Central memory CD8-positive, alpha-beta T cell (primary cell): ENCODE data around the gene RIN3.
A peak's percentile ranks its signal among the peaks of the same experiment; 100 is the strongest.
"Not testable (repeated sequence)": the region's sequence is repeated elsewhere in the genome, so short reads cannot be mapped to it uniquely, and the experiment has no call there.

Experiments
- ATAC-seq: fragments of 150-1000 bp; cut with Tn5 transposase; replicated peaks from 2 replicates; pipeline ENCODE4 v1.10.0; 2022; ENCODE audit warnings: mild to moderate bottlenecking, moderate FRiP score, moderate number of reproducible peaks; ENCODE audit not compliant: poor library complexity, severe bottlenecking; ENCODE audit errors: extremely low read depth
- DNase-seq, 2 donors: peaks; one replicate each; pipeline ENCODE4 v3.0.0; 2021; ENCODE audit warnings: low spot score in 2 of 2
- H3K27ac Mint-ChIP-seq: one replicate; pipeline ENCODE4 v1.8.0; 2022; ENCODE audit warnings: low read depth, mild to moderate bottlenecking, moderate library complexity, mixed read lengths
- H3K27me3 Mint-ChIP-seq: one replicate; pipeline ENCODE4 v1.8.0; 2022; ENCODE audit warnings: mixed read lengths
- H3K36me3 Mint-ChIP-seq: one replicate; pipeline ENCODE4 v1.8.0; 2022; ENCODE audit warnings: mild to moderate bottlenecking, moderate library complexity, mixed read lengths; ENCODE audit not compliant: insufficient read depth
- H3K4me1 Mint-ChIP-seq: one replicate; pipeline ENCODE4 v1.8.0; 2022; ENCODE audit warnings: mixed read lengths
- H3K4me3 Mint-ChIP-seq: one replicate; pipeline ENCODE4 v1.8.0; 2022; ENCODE audit warnings: mild to moderate bottlenecking, moderate library complexity, mixed read lengths
- H3K9me3 Mint-ChIP-seq: one replicate; pipeline ENCODE4 v1.8.0; 2022; ENCODE audit warnings: mixed read lengths

The RIN3 gene

DNA sequence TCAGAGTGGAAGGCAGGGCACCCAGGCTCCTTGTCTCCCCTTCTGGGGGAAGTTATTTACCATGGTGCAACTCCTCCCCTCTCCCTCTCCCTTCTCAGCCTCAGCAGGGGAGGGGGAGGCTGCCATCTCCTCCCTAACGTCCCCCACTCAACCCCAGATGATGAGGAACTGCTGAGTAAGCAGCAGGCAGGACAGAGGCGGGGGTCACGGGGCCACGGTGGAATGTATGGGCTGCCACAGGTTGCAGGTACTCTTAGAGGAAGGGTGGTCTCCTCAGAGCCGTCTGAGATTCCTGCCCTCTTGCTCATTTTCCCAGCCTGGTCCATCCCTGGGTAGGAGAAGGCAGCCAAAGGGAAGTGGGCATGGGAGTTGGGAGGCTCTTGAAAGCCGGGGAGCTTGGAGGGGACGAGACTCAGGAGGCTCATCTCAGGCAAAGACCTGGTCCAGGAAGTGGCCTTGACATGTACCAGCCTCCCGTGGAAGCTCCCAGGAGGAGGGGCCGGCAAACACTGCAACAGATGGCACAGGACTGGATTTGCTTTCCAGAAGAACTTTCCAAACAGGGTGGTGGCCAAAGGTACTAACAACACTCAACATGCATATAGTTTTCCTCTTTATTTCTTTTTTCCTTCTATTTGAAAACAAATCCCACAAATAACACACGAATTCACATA lies 19.0 kb downstream of the RIN3 start:
- H3K4me1 Mint-ChIP-seq, result peaks cover 72% of the 10 kb centered on the region
- ATAC-seq, result no peak
- no peak for DNase-seq
- H3K36me3 Mint-ChIP-seq, result peaks cover 11% of the 10 kb centered on the region
- H3K4me3 Mint-ChIP-seq, result peak overlapping the region; percentile 78
- H3K9me3 Mint-ChIP-seq, result no peaks in the 10 kb centered on the region
- no peaks in the 10 kb centered on the region for H3K27me3 Mint-ChIP-seq
- peak overlapping the region; percentile 98 for H3K27ac Mint-ChIP-seq

DNA sequence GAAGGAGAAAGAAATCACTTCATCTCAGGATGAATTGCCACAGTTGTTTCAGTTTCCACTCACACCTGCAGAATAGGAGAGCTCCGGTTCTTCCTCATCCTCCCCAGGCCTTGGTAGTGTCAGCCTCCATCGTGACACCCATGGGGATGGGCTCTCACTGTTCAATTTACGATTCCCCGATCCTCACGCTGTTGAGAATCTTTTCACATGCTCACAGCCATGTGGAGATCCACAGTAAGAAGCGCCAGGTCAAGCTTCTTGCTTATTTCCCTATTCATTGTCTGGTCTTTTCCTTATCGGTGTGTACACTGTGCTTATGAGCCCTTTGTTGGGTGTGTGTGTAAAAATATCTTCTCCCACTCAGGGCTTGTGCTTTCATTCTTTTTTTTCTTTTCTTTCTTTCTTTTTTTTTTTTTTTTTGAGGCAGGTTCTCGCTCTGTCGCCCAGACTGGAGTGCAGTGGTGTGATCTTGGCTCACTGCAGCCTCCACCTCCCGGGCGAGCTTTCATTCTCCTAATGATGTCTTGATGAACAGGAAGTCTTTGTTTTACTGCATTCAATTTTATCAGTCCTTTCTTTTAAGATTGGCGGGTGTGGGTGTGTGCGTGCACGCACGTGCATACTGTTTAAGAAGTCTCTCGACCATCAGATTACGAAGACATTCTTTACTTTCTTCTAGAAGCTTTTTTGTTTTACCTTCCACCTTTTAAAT lies 21.5 kb downstream of the RIN3 start:
- Mint-ChIP-seq H3K4me3 (peak overlapping the region; percentile 76), H3K4me1 (peaks cover 64% of the 10 kb centered on the region), H3K9me3 (no peaks in the 10 kb centered on the region), H3K36me3 (peaks cover 9% of the 10 kb centered on the region), H3K27me3 (no peaks in the 10 kb centered on the region), H3K27ac (peak overlapping the region; percentile 98)
- no peak for ATAC-seq
- DNase-seq, result no peak

DNA sequence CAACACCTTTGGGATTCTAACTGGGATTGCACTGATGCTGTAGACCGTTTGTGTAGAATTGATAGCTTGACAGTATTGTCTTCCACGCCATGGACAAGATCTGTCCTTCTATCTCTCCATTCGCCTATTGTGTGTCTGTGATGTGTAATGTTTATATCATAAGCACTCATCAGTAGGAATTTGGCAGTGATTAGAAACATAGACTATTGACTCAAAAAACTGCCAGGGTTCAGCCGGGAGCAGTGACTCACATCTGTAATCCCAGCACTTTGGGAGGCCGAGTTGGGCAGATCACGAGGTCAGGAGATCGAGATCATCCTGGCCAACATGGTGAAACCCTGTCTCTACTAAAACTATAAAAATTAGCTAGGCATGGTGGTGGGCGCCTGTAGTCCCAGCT lies 22.6 kb downstream of the RIN3 start:
- not testable (repeated sequence) for DNase-seq, ATAC-seq, H3K9me3 Mint-ChIP-seq, H3K36me3 Mint-ChIP-seq, H3K27me3 Mint-ChIP-seq
- H3K4me1 Mint-ChIP-seq, result peaks cover 65% of the 10 kb centered on the region
- H3K4me3 Mint-ChIP-seq, result peak overlapping the region; percentile 76
- H3K27ac Mint-ChIP-seq, result peak overlapping the region; percentile 98

DNA sequence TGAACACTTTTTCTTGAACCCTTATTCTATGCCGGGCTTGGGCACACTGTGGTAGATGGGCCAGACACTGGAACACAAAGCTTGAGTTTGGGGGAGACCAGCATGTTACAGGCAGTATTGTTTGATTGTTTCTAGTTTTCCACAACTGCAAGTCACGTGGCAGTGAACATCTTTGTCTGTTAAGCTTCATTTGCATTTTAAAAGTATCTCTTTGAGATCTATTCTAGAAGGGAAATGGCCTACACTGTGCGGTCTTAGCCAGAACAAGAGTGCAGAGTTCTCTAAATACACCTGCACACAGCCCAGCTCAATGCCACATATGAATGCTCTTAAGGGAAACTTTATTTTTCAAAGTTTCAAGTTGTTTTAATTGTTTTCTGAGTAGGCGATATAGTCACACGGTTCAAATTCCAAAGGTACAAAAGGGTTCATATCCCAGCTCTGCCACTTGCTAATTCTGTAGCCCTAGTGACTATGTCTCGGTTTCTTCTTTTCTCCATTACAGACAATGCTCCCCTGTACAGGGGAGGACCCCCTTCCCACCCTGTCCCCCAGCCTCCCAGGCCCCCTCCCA lies 24.9 kb downstream of the RIN3 start:
- no peak overlapping the region for H3K27ac Mint-ChIP-seq
- ATAC-seq, result no peak
- no peaks in the 10 kb centered on the region for H3K9me3 Mint-ChIP-seq
- peaks cover 1% of the 10 kb centered on the region for H3K36me3 Mint-ChIP-seq
- H3K4me3 Mint-ChIP-seq, result no peak overlapping the region
- no peak for DNase-seq
- H3K4me1 Mint-ChIP-seq, result peaks cover 59% of the 10 kb centered on the region
- no peaks in the 10 kb centered on the region for H3K27me3 Mint-ChIP-seq

DNA sequence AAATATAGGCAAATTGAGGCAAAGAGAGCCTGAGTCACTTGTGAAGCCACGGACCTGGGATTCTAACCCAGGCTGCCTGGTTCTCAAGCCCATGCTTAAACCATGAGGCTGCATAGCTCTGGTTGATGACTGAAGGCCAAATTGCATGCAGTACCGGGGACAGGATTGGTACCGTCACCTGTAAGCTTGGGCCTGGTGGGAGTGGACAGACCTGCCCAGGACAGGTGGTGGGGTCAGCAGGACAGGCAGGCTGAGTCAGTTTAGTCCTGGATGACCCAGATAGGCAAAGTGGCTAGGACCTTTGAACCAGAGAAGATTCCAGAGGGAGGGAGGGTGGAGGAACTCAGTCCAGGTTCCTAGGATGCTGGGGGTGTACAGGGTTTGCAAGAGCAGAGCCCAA lies 25.8 kb downstream of the RIN3 start:
- H3K27me3 Mint-ChIP-seq, result no peaks in the 10 kb centered on the region
- DNase-seq (no peak), ATAC-seq (no peak)
- peaks cover 1% of the 10 kb centered on the region for H3K36me3 Mint-ChIP-seq
- H3K4me1 Mint-ChIP-seq, result peaks cover 66% of the 10 kb centered on the region
- H3K9me3 Mint-ChIP-seq, result no peaks in the 10 kb centered on the region
- H3K4me3 Mint-ChIP-seq, result peak overlapping the region; percentile 16
- peak overlapping the region; percentile 71 for H3K27ac Mint-ChIP-seq

DNA sequence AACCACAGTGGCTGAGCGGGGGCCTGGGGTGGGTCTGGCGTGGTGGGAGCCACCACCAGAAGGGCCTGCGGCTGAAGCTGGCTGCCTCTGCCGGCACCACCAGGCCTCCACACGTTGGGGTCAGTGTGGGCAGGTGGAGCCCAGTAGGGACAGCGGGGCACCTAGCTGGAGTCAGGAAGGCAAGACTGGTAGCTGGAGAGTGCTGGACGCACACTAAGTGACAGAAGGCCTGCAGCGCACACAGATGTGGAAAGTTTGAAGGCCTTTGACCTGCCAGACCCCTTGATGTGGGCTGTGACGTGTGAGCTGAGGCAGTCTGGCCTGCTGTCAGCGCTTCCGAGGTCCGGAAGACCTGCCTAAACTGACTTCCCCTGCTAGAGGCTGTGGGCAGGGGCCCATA lies 26.3 kb downstream of the RIN3 start:
- no peaks in the 10 kb centered on the region for H3K27me3 Mint-ChIP-seq
- H3K4me1 Mint-ChIP-seq, result peaks cover 66% of the 10 kb centered on the region
- H3K27ac Mint-ChIP-seq, result peak overlapping the region; percentile 71
- peaks cover 1% of the 10 kb centered on the region for H3K36me3 Mint-ChIP-seq
- peak overlapping the region; percentile 16 for H3K4me3 Mint-ChIP-seq
- DNase-seq (no peak), ATAC-seq (no peak)
- no peaks in the 10 kb centered on the region for H3K9me3 Mint-ChIP-seq

DNA sequence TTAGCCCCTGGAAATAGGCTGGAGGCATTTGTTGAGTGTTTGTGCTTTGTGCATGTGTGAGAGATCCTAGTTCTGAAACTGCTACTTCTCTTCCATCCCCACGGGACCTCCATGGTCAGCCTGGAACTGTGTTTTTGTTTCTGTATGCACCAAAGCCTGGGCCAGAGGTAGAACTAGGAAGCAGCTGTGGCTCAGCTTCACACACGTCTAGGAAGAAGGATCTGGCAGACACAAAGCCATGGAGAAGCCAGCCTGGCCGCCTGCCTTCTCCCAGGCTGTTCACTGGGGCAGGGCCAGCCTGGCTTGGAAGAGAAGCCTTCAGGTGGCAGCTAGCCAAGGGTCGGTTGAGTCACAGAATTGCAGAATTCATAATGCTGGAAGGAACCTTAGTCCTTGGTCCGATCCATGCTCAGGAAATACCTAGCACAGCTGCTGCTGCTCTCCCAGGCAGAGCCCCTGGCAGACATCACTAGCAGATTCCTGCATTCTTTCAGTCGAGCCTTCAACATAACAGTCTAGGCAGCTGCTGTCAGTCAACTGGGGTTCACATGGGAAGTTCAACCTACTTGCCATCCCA lies 27.0 kb downstream of the RIN3 start:
- Mint-ChIP-seq H3K9me3 (no peaks in the 10 kb centered on the region), H3K36me3 (peaks cover 1% of the 10 kb centered on the region), H3K27me3 (no peaks in the 10 kb centered on the region), H3K27ac (peak overlapping the region; percentile 71), H3K4me3 (peak overlapping the region; percentile 16), H3K4me1 (peaks cover 60% of the 10 kb centered on the region)
- ATAC-seq, result no peak
- DNase-seq, result no peak

DNA sequence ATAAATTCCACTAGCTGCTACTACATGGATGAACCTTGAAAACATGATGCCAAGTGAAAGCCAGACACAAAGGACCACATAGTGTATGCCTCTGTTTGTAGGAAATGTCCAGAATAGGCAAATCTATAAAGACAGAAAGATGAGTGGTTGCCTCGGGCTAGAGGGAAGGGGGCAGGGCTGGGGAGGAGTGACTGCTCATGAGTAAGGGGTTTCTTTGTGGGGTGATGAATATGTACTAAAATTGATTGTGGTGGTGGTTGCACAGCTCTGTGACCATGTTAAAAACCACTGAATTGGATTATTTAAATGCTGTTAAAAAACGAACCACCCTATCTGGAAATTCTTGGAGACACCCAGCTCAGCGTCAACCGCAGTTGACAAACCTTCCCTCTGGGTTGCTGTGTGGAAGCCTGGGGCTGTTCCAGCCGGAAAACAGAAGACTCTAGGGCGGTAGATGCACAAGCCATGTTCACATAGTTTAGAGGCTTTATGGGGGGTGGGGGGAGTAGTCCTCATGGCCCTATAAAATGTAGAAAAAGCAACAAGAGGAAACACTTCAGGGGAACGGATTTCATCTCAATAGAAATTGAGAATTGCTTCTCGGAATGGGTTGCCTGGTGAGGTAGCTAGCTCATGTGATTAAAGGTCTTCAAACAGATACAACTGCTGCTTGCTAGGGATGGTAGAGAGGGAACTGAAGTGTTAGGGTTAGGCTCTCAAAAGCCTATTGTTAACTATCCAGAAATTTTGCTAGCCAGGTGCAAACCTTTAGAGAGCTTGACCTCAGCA lies 29.4 kb downstream of the RIN3 start:
- Mint-ChIP-seq H3K4me3 (no peak overlapping the region), H3K4me1 (peaks cover 52% of the 10 kb centered on the region), H3K36me3 (peaks cover 5% of the 10 kb centered on the region), H3K27ac (no peak overlapping the region), H3K27me3 (no peaks in the 10 kb centered on the region), H3K9me3 (no peaks in the 10 kb centered on the region)
- DNase-seq (no peak), ATAC-seq (no peak)

DNA sequence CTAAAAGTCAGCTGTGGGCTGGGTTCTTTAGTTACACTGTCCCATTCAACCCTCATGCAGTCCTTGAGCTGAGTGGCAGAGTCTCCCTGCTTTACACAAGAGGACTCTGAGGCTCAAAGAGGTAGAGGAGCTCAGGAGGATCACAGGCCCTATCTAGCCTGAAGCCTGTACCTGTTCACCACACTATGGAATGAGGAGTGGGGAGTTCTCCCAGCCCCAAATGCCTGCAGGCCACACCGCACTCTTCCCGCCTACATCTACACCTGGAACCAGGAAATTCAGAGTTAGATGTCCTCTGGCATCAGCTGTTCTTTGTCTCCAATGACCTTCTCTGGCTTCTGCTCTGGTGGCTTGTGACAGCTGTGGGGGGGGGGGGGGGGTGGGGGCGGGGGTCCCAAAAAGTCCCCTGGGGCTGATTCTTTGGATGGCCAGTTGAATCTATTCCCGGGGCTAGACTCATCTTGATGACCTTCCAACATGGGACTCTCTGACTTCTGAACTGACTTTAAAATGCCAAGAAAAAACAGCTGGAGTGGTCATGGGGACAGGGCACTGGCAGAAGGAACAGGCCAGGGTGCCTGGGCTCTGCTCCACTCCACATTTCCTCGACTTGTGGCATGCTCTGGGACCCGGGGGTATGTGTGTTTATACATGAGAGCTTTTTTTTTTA lies 30.6 kb downstream of the RIN3 start:
- ATAC-seq (no peak), DNase-seq (no peak)
- no peak overlapping the region for H3K4me3 Mint-ChIP-seq
- H3K27ac Mint-ChIP-seq, result no peak overlapping the region
- H3K27me3 Mint-ChIP-seq, result no peaks in the 10 kb centered on the region
- H3K9me3 Mint-ChIP-seq, result no peaks in the 10 kb centered on the region
- peaks cover 56% of the 10 kb centered on the region for H3K4me1 Mint-ChIP-seq
- H3K36me3 Mint-ChIP-seq, result peaks cover 6% of the 10 kb centered on the region

DNA sequence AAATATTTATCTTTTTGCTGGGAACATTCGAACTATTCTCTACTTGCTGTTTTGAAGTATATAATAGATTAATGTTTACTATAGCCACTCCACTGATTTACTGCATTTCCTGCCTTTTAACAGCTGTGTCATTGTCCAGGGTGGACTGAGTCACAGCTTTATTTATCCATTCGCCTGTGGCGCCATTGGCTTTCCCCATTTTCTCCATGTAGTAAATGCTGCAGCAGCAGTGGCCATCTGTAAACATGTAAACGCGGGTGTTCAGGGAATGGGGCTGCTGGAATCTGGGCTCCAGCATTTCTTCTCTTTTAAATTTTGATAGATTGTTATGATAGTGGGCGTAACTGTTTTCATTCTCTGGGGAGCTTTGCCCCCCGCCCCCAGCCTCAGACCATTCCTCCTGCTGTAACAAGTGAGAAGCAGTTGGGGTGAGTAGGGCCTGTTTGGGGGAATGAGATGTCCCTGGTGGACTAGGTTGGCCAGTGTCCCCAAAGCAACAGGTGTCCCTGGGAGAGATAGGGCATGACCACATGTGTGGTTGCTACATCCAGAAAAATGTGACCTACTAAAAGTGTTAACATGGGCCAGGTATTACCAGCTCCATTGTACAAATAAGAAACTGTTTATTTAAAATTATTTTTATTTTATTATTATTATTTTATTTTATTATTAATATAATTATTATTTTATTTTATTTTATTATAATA lies 32.9 kb downstream of the RIN3 start:
- ATAC-seq (no peak), DNase-seq (no peak)
- H3K4me3 Mint-ChIP-seq, result no peak overlapping the region
- H3K4me1 Mint-ChIP-seq, result peaks cover 57% of the 10 kb centered on the region
- no peaks in the 10 kb centered on the region for H3K27me3 Mint-ChIP-seq
- no peak overlapping the region for H3K27ac Mint-ChIP-seq
- H3K9me3 Mint-ChIP-seq, result no peaks in the 10 kb centered on the region
- peaks cover 8% of the 10 kb centered on the region for H3K36me3 Mint-ChIP-seq

DNA sequence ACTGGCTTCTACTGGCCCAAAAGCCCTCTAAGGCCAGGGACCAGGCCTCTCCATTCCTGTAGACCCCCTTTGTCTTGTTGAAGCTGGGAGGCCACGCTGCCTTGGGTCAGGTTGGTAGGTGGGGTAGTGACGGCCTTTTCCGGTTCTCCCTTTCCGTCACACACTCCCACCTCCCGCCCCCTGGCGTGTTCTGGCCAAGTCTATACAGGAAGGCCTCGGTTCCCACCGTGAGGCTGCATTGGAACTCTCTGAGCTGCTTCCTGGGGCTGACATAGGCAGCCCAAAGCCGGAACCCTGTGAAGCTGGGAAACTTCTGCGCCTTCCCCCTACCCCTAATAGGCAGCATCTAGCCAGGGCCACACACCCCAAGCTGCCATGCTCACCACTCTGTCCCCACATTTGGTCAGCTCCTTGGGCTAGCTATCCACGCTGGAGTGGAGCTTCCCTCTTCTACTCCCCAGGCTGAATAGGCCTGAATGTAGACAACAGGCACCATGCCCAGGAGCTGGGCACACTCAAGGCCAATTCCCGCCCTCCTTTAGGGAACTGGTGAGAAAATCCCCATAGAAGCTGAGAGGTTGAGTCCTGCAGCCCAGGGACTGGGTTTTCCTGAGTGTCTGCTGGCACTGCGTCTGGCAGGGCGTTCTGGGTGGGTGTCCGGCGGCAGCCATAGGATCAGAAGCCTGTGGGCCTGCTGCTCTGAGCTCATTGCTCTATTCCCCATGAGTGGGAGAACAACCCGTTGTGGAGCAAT lies 35.7 kb downstream of the RIN3 start:
- ATAC-seq, result no peak
- no peak overlapping the region for H3K27ac Mint-ChIP-seq
- peaks cover 48% of the 10 kb centered on the region for H3K4me1 Mint-ChIP-seq
- no peak overlapping the region for H3K4me3 Mint-ChIP-seq
- H3K9me3 Mint-ChIP-seq, result no peaks in the 10 kb centered on the region
- no peaks in the 10 kb centered on the region for H3K27me3 Mint-ChIP-seq
- peaks cover 12% of the 10 kb centered on the region for H3K36me3 Mint-ChIP-seq
- no peak for DNase-seq
